Measurements from ENCODE around the gene FAM171A2.

GRCh38 chr17:44389281-44389680, 25.6 kb upstream of the FAM171A2 start, which contains the start of gene ITGA2B:
- TF ChIP-seq POLR2A (IDR thresholded peaks at IDR 0.05): no peak
- TF ChIP-seq, protein P1, sequence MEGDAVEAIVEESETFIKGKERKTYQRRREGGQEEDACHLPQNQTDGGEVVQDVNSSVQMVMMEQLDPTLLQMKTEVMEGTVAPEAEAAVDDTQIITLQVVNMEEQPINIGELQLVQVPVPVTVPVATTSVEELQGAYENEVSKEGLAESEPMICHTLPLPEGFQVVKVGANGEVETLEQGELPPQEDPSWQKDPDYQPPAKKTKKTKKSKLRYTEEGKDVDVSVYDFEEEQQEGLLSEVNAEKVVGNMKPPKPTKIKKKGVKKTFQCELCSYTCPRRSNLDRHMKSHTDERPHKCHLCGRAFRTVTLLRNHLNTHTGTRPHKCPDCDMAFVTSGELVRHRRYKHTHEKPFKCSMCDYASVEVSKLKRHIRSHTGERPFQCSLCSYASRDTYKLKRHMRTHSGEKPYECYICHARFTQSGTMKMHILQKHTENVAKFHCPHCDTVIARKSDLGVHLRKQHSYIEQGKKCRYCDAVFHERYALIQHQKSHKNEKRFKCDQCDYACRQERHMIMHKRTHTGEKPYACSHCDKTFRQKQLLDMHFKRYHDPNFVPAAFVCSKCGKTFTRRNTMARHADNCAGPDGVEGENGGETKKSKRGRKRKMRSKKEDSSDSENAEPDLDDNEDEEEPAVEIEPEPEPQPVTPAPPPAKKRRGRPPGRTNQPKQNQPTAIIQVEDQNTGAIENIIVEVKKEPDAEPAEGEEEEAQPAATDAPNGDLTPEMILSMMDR (IDR thresholded peaks at IDR 0.05): no peak

Measured in stomach (tissue), 4 donors.